ENCODE data around the gene FAM43B. TPM values are rescaled to one million over a fixed set of nuclear protein-coding genes. Genes with fewer than 3 reads are reported as not detected.

FAM43B gene
- total RNA-seq, 3 donors from 2014 or later: 0.16 to 0.33 (median 0.29) TPM

DNA sequence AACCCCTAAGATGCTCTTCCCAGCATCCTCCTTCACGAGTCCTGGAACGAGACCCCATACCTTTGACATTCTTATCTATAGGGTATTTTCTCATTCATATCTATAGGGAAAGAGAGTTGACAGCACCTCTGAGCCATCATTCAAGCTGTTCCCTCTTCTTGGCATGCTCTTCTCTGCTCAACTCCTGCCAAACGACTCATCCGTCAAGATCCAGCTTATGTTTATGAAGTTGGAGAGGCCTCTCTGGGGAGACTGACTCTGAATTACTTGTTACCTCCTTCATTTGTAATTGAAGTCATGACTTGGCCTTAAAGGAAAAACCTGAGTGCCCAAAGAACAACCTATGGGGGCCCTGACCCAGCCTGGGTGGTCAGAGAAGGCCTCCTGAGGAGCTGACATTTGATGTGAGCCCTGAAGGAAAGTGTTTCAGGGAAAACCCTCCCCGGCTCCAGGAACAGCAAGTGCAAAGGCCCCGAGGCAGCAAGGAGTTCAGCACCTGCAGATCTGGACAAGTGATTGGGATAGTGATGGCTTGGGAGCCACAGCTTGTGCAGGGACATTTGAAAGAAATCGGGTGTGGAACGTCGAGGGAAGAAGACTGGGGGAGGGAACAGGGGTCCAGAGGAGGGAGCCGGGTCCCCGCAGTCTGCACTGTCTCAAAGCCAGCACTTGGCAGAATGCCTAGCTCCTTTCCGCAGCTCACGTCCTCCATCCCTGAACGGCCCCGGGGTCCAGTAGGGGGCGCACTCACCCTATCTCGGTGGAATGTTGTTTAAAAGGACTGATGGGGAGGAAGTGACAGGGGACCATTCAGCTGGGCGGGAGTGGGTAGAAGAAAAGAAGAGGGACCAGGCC lies 22.5 kb downstream of the FAM43B start:
- intact Hi-C loops (cut with DNase I; ENCODE audit: low total_unique reads): no loop called here
- Histone ChIP-seq H3K27me3 (no peaks in the 10 kb centered on the region), H3K9me3 (peaks cover 0 to 6% of the 10 kb centered on the region in 2 donors), H3K4me3 (no peak overlapping the region), H3K36me3 (no peaks in the 10 kb centered on the region), H3K27ac (no peak overlapping the region), H3K4me1 (no peaks in the 10 kb centered on the region)
- DNase-seq (ENCODE audit: low spot score in 2 of 2): peak; percentile 55 to 74
- TF ChIP-seq POLR2AphosphoS5 (IDR thresholded peaks at IDR 0.05): no peak
- TF ChIP-seq, protein P1, sequence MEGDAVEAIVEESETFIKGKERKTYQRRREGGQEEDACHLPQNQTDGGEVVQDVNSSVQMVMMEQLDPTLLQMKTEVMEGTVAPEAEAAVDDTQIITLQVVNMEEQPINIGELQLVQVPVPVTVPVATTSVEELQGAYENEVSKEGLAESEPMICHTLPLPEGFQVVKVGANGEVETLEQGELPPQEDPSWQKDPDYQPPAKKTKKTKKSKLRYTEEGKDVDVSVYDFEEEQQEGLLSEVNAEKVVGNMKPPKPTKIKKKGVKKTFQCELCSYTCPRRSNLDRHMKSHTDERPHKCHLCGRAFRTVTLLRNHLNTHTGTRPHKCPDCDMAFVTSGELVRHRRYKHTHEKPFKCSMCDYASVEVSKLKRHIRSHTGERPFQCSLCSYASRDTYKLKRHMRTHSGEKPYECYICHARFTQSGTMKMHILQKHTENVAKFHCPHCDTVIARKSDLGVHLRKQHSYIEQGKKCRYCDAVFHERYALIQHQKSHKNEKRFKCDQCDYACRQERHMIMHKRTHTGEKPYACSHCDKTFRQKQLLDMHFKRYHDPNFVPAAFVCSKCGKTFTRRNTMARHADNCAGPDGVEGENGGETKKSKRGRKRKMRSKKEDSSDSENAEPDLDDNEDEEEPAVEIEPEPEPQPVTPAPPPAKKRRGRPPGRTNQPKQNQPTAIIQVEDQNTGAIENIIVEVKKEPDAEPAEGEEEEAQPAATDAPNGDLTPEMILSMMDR (IDR thresholded peaks at IDR 0.05): peak; percentile 17 to 62 (median 35)

DNA sequence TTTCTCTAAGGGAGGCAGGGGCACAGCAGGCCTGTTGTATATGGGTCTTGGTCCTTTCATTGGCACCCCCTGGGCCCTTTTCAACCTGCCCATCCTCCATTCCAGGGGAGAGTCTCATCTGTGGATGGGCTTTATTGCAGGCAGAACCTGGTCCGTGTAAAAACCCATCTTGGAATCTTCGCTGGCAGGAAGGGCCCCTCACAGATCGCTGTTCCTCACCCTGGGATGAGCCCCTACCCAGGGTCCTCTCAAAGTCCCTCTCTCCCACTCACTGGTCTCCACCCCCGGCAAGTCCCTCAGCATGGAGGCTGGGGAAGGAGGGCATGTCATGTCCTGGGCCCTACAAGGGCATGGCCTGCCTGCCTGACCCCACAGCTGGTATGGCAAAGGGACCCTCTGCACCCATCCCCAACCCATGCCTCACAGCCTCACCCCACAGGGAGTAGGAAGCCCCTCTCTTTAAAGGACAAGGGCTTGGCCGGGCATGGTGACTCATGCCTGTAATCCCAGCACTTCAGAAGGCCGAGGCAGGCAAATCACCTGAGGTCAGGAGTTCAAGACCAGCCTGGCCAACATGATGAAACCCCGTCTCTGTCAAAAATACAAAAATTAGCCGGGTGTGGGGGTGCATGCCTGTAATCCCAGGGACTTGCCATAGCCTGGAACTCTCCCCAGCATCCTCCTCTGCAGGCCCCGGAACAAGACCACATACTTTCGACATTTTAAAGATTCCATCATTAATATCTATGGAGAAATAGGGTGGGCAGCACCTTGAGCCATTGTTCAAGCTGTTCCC lies 23.4 kb downstream of the FAM43B start:
- H3K27me3 ChIP-seq: no peaks in the 10 kb centered on the region
- H3K27ac ChIP-seq: no peak overlapping the region
- H3K4me3 ChIP-seq: no peak overlapping the region
- DNase-seq (ENCODE audit: low spot score in 2 of 2): no peak
- H3K4me1 ChIP-seq: no peaks in the 10 kb centered on the region
- no peaks in the 10 kb centered on the region for H3K36me3 ChIP-seq
- intact Hi-C loops (cut with DNase I; ENCODE audit: low total_unique reads): no loop called here
- H3K9me3 ChIP-seq: peaks cover 0 to 6% of the 10 kb centered on the region in 2 donors
- no peak for TF ChIP-seq POLR2AphosphoS5 (IDR thresholded peaks at IDR 0.05)
- TF ChIP-seq, protein P1 (IDR thresholded peaks at IDR 0.05): peak in 1 of 3 donors; percentile 1

GRCh38 chr1:20578062-20578461 lies 25.7 kb downstream of the FAM43B start:
- Histone ChIP-seq H3K36me3 (no peaks in the 10 kb centered on the region), H3K9me3 (no peaks in the 10 kb centered on the region), H3K4me3 (no peak overlapping the region), H3K27me3 (no peaks in the 10 kb centered on the region), H3K27ac (no peak overlapping the region), H3K4me1 (no peaks in the 10 kb centered on the region)
- no peak for DNase-seq (ENCODE audit: low spot score in 2 of 2)
- no peak for TF ChIP-seq POLR2AphosphoS5 (IDR thresholded peaks at IDR 0.05)
- TF ChIP-seq POLR2A (IDR thresholded peaks at IDR 0.05): no peak
- TF ChIP-seq, protein P1 (IDR thresholded peaks at IDR 0.05): no peak
- intact Hi-C loops (cut with DNase I; ENCODE audit: low total_unique reads): no loop called here

DNA sequence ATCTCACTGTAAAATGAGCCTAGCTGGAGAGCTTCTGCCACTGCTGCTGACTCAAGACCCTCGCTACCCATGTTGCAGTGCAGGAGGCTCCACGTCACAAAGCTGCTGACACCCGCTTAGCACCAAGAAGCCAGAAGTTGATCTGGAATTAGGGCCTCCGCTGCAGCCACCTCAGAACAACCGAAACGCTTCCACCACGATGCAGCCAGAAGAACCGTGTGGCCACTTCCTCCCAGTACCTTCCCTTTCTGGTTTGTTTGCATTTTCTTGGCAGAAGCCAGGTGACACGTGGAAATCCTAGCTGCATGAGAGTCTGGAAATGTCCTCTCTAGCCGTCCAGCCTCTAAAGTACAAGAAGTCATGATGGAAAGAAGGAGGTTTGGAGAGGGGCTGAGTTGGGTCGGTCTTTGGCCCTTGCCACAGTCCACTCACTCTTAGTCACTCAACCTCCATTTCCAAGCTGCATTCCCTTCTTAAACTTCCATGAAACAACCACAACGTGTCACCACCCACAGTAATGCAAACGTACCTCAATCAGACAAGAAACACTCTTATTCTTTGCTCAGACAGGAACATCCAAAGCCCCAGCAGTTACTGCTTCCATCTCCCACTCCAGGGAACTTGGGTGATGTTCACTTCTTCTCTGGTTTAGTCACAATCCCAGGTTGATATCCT lies 26.5 kb downstream of the FAM43B start:
- no peaks in the 10 kb centered on the region for H3K9me3 ChIP-seq
- TF ChIP-seq, protein P1 (IDR thresholded peaks at IDR 0.05): no peak
- no peak for TF ChIP-seq POLR2AphosphoS5 (IDR thresholded peaks at IDR 0.05)
- TF ChIP-seq POLR2A (IDR thresholded peaks at IDR 0.05): no peak
- no peaks in the 10 kb centered on the region for H3K27me3 ChIP-seq
- no peaks in the 10 kb centered on the region for H3K36me3 ChIP-seq
- no peaks in the 10 kb centered on the region for H3K4me1 ChIP-seq
- intact Hi-C loops (cut with DNase I; ENCODE audit: low total_unique reads): no loop called here
- DNase-seq (ENCODE audit: low spot score in 2 of 2): no peak
- no peak overlapping the region for H3K27ac ChIP-seq
- H3K4me3 ChIP-seq: no peak overlapping the region
